H9 (cell line): ENCODE data around the gene PTPRN2. TPM values are rescaled to one million over a fixed set of nuclear protein-coding genes. Genes with fewer than 3 reads are reported as not detected.
A peak's percentile ranks its signal among the peaks of the same experiment; 100 is the strongest.

Experiments used
- DNase-seq: peaks from one replicate; pipeline ENCODE4 v3.0.0-alpha.2; 2017
- H2AFZ ChIP-seq: one replicate; pipeline ENCODE4 v1.6.1; 2013; ENCODE audit warnings: mild to moderate bottlenecking, low read length, control low read depth, moderate library complexity
- H2AK5ac ChIP-seq: 2 replicates; pipeline ENCODE4 v1.6.1; 2013; ENCODE audit warnings: low read length, control low read depth, mixed read lengths; ENCODE audit not compliant: insufficient read length
- H2BK120ac ChIP-seq: one replicate; pipeline ENCODE4 v1.6.1; 2013; ENCODE audit warnings: low read depth, mild to moderate bottlenecking, low read length, control low read depth, inconsistent platforms; ENCODE audit not compliant: poor library complexity, severe bottlenecking
- H2BK12ac ChIP-seq: 2 replicates; pipeline ENCODE4 v1.6.1; 2013; ENCODE audit warnings: low read length, control low read depth, mixed read lengths, low read depth; ENCODE audit not compliant: insufficient read length
- H2BK15ac ChIP-seq: 2 replicates; pipeline ENCODE4 v1.6.1; 2013; ENCODE audit warnings: low read depth, low read length, control low read depth
- H2BK20ac ChIP-seq: one replicate; pipeline ENCODE4 v1.6.1; 2013; ENCODE audit warnings: low read depth, mild to moderate bottlenecking, low read length, control low read depth, inconsistent platforms; ENCODE audit not compliant: poor library complexity, severe bottlenecking
- H2BK5ac ChIP-seq: 2 replicates; pipeline ENCODE4 v1.6.1; 2013; ENCODE audit warnings: low read length, control low read depth, mixed read lengths; ENCODE audit not compliant: insufficient read length
- H3K14ac ChIP-seq: 2 replicates; pipeline ENCODE4 v1.6.1; 2013; ENCODE audit warnings: low read length, control low read depth; ENCODE audit not compliant: insufficient read depth
- H3K18ac ChIP-seq: 2 replicates; pipeline ENCODE4 v1.6.1; 2013; ENCODE audit warnings: low read depth, mild to moderate bottlenecking, mixed read lengths, low read length, control low read depth; ENCODE audit not compliant: insufficient read length
- H3K23ac ChIP-seq: 2 replicates; pipeline ENCODE4 v1.6.1; 2013; ENCODE audit warnings: low read length, control low read depth, mixed read lengths, low read depth; ENCODE audit not compliant: insufficient read length
- H3K23me2 ChIP-seq: 2 replicates; pipeline ENCODE4 v1.6.1; 2013; ENCODE audit warnings: low read depth, mild to moderate bottlenecking, mixed read lengths, low read length, control low read depth; ENCODE audit not compliant: insufficient read length, poor library complexity, severe bottlenecking
- H3K27ac ChIP-seq: 2 replicates; pipeline ENCODE4 v1.5.1; 2013; ENCODE audit warnings: low read length, control low read depth, mixed read lengths, low read depth; ENCODE audit not compliant: insufficient read length
- H3K27me3 ChIP-seq: 2 replicates; pipeline ENCODE4 v1.6.1; 2013; ENCODE audit warnings: low read length, control low read depth, inconsistent platforms; ENCODE audit not compliant: insufficient read depth
- H3K4ac ChIP-seq: 2 replicates; pipeline ENCODE4 v1.6.1; 2013; ENCODE audit warnings: low read depth, mild to moderate bottlenecking, control low read depth, inconsistent platforms, low read length, moderate library complexity
- H3K4me1 ChIP-seq: 2 replicates; pipeline ENCODE4 v1.6.1; 2013; ENCODE audit warnings: low read length, control low read depth, inconsistent platforms; ENCODE audit not compliant: insufficient read depth
- H3K4me2 ChIP-seq: 2 replicates; pipeline ENCODE4 v1.6.1; 2013; ENCODE audit warnings: low read length, control low read depth, mixed read lengths; ENCODE audit not compliant: insufficient read length, insufficient read depth
- H3K56ac ChIP-seq: 2 replicates; pipeline ENCODE4 v1.6.1; 2013; ENCODE audit warnings: low read depth, mild to moderate bottlenecking, mixed read lengths, low read length, control low read depth; ENCODE audit not compliant: insufficient read length
- H3K79me1 ChIP-seq: 2 replicates; pipeline ENCODE4 v1.6.1; 2013; ENCODE audit warnings: low read depth, mild to moderate bottlenecking, moderate library complexity, low read length, control low read depth, inconsistent platforms; ENCODE audit not compliant: insufficient read depth, poor library complexity, severe bottlenecking
- H3K79me2 ChIP-seq: 2 replicates; pipeline ENCODE4 v1.6.1; 2013; ENCODE audit warnings: low read length, control low read depth, inconsistent platforms; ENCODE audit not compliant: insufficient read depth
- H3K9ac ChIP-seq: 2 replicates; pipeline ENCODE4 v1.6.1; 2013; ENCODE audit warnings: low read length, control low read depth, mixed read lengths; ENCODE audit not compliant: insufficient read length; ENCODE audit errors: extremely low read depth
- H3K9me3 ChIP-seq: one replicate; pipeline ENCODE4 v1.6.1; 2013; ENCODE audit warnings: low read depth, low read length, inconsistent platforms; ENCODE audit not compliant: control insufficient read depth
- H3T11ph ChIP-seq: one replicate; pipeline ENCODE4 v1.6.1; 2013; ENCODE audit warnings: mild to moderate bottlenecking, low read length, control low read depth, inconsistent platforms
- H4K20me1 ChIP-seq: one replicate; pipeline ENCODE4 v1.6.1; 2013; ENCODE audit not compliant: control insufficient read depth, insufficient read length, insufficient read depth
- H4K5ac ChIP-seq: 2 replicates; pipeline ENCODE4 v1.6.1; 2013; ENCODE audit warnings: low read depth, mild to moderate bottlenecking, mixed read lengths, low read length, control low read depth; ENCODE audit not compliant: insufficient read length
- H4K8ac ChIP-seq: replicated peaks from 2 replicates; pipeline ENCODE4 v1.6.1; 2013; ENCODE audit warnings: low read length, control low read depth, mixed read lengths, low read depth; ENCODE audit not compliant: insufficient read length
- H4K91ac ChIP-seq: 2 replicates; pipeline ENCODE4 v1.6.1; 2013; ENCODE audit warnings: low read depth, mild to moderate bottlenecking, moderate library complexity, mixed read lengths, low read length, control low read depth; ENCODE audit not compliant: insufficient read length
- H3K27ac Mint-ChIP-seq, 3 experiments: 2 replicates in 2 of 3; 3 replicates in 1 of 3; pipeline ENCODE4 v1.8.0; 2020 to 2021; ENCODE audit warnings: mixed read lengths in 3 of 3, mild to moderate bottlenecking in 1 of 3, moderate library complexity in 1 of 3
- H3K27me3 Mint-ChIP-seq: 2 replicates; pipeline ENCODE4 v1.8.0; 2021; ENCODE audit warnings: low read depth, mild to moderate bottlenecking, moderate library complexity, mixed read lengths
- H3K36me3 Mint-ChIP-seq, 3 experiments: 2 replicates in 2 of 3; 3 replicates in 1 of 3; pipeline ENCODE4 v1.8.0; 2020 to 2021; ENCODE audit warnings: low read depth in 3 of 3, mixed read lengths in 3 of 3; ENCODE audit not compliant: insufficient read depth in 1 of 3
- H3K4me1 Mint-ChIP-seq, 2 experiments: 2 replicates each; pipeline ENCODE4 v1.8.0; 2020; ENCODE audit warnings: mixed read lengths in 2 of 2
- H3K4me3 Mint-ChIP-seq, 2 experiments: 2 replicates in 1 of 2; 3 replicates in 1 of 2; pipeline ENCODE4 v1.8.0; 2020 to 2021; ENCODE audit warnings: mild to moderate bottlenecking in 2 of 2, mixed read lengths in 2 of 2, moderate library complexity in 1 of 2
- H3K9me3 Mint-ChIP-seq, 2 experiments: 2 replicates in 1 of 2; 3 replicates in 1 of 2; pipeline ENCODE4 v1.8.0; 2020; ENCODE audit warnings: mild to moderate bottlenecking in 2 of 2, mixed read lengths in 2 of 2, moderate library complexity in 1 of 2
- CTCF ChIP-seq: fragments of 200-600 bp; sonication (generic); conservative IDR thresholded peaks from 3 replicates; pipeline ENCODE4 v1.8.0; 2021; ENCODE audit warnings: antibody characterized with exemption, mild to moderate bottlenecking
- WGBS: extraction: QIAGEN DNeasy Blood & Tissue Kit; methylation state at CpG from one replicate; pipeline ENCODE4 v1.1.7; 2013; ENCODE audit warnings: missing lambda C conversion rate, low lambda C conversion rate, mixed read lengths; ENCODE audit not compliant: insufficient read length; ENCODE audit errors: extremely low coverage; 5-methylcytosine and 5-hydroxymethylcytosine counted together
- total RNA-seq: library from RNA; stranded (reverse); gene quantifications from 2 replicates; pipeline ENCODE4 v1.2.1, GENCODE V29; 2021

PTPRN2 gene
- total RNA-seq, 1 experiment from 2014 or later, result 5.2 TPM

DNA sequence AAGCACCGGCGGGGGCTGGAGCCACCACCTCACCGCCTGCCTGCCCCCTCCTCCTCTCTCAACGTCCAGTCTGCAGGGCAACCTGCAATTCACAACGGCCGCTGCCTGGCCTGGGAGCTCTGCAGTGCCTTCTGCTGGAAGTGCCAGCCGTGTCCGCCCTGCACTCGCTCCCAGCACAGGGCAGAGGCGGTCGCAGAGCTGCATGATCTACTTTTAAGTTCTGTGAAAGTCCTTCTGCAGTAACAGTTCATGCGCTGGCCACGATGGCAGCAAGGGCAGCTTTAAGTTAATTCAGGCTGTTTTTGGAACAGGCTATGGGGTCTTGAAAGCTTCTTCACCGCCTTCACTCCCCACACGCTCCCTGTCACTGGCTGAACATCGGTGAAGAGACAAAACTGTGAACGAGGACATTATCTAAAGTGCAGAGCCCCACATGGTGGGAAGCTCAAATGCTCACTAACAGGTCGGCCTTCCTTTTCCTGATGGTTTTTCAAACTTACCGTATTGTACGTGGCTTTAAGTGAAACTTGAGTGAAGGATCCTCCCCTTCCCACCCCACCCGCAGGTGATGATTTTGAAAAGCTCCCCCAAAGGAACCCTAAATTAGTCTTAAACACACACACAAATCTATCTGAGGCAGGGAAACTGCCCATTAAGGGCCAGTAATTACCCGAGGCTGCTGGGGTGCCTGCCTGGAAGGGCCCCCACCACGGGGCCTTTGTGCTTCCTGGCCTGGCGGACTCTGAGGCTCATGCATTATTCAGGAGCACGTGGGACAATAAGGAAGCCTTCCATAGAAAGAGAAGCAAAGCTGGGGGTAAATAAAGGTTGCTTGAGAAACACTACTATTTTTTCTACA is 746.5 kb downstream of the PTPRN2 start:
- H3K56ac ChIP-seq, result no peak overlapping the region
- no peak overlapping the region for H3K9ac ChIP-seq
- H2AK5ac ChIP-seq, result no peak overlapping the region
- H3K4me2 ChIP-seq, result no peak overlapping the region
- H2BK5ac ChIP-seq, result no peak overlapping the region
- no peak overlapping the region for H2BK15ac ChIP-seq
- no peaks in the 10 kb centered on the region for H3K23me2 ChIP-seq
- no peak overlapping the region for H3T11ph ChIP-seq
- no peak overlapping the region for H4K8ac ChIP-seq
- TF ChIP-seq CTCF, result peak; percentile 53
- H4K5ac ChIP-seq, result no peak overlapping the region
- 0 out of 5 replicates have a peak overlapping the region, but pooled peaks of 1 of the 2 experiments have one; percentile 6 for H3K4me3 Mint-ChIP-seq
- H2BK120ac ChIP-seq, result no peak overlapping the region
- H3K79me2 ChIP-seq, result no peaks in the 10 kb centered on the region
- H4K20me1 ChIP-seq, result no peaks in the 10 kb centered on the region
- peaks cover 4% of the 10 kb centered on the region; the same call in 1 of the 2 replicates for H3K27me3 Mint-ChIP-seq
- no peak overlapping the region for H3K4ac ChIP-seq
- no CpG with 5 or more reads among the region's 25 CpGs for WGBS
- no peaks in the 10 kb centered on the region for H3K9me3 ChIP-seq
- H3K18ac ChIP-seq, result no peak overlapping the region
- H2AFZ ChIP-seq, result no peak overlapping the region
- H3K9me3 Mint-ChIP-seq, result no peaks in the 10 kb centered on the region
- H3K4me1 Mint-ChIP-seq, result peaks cover 30 to 34% of the 10 kb centered on the region in 2 experiments
- peak; percentile 73 for DNase-seq
- H3K27ac ChIP-seq, result no peak overlapping the region
- H3K36me3 Mint-ChIP-seq, result no peaks in the 10 kb centered on the region; a peak in 1 of 7 replicates
- peak overlapping the region; percentile 35 to 64 (median 56); a peak in 2 of 7 replicates for H3K27ac Mint-ChIP-seq
- no peaks in the 10 kb centered on the region for H3K27me3 ChIP-seq
- H3K79me1 ChIP-seq, result no peaks in the 10 kb centered on the region
- H3K14ac ChIP-seq, result no peak overlapping the region
- no peak overlapping the region for H4K91ac ChIP-seq
- H2BK20ac ChIP-seq, result no peak overlapping the region
- no peak overlapping the region for H2BK12ac ChIP-seq
- H3K23ac ChIP-seq, result no peak overlapping the region
- peaks cover 4% of the 10 kb centered on the region; the same call in 1 of the 2 replicates for H3K4me1 ChIP-seq
